ENCODE measurements around the gene NEDD4L. TPM values are rescaled to one million over a fixed set of nuclear protein-coding genes. Genes with fewer than 3 reads are reported as not detected.

Gene NEDD4L
- total RNA-seq, 1 donor from 2014 or later = 32.6 TPM

GRCh38 chr18:58095655-58096054, 51.6 kb downstream of the NEDD4L start:
- ChIA-PET CTCF (no interaction called here), POLR2A (no interaction called here)
- TF ChIP-seq CTCF (IDR thresholded peaks at IDR 0.05) = no peak
- Mint-ChIP-seq H3K27me3 (no peaks in the 10 kb centered on the region), H3K4me3 (no peak overlapping the region), H3K4me1 (peaks cover 34% of the 10 kb centered on the region), H3K9me3 (no peaks in the 10 kb centered on the region), H3K27ac (no peak overlapping the region), H3K36me3 (ENCODE audit: low read depth) (no peaks in the 10 kb centered on the region)
- intact Hi-C loops (cut with micrococcal nuclease) = no loop called here
- DNase-seq (no peak), ATAC-seq (ENCODE audit: low read depth) (no peak)

DNA sequence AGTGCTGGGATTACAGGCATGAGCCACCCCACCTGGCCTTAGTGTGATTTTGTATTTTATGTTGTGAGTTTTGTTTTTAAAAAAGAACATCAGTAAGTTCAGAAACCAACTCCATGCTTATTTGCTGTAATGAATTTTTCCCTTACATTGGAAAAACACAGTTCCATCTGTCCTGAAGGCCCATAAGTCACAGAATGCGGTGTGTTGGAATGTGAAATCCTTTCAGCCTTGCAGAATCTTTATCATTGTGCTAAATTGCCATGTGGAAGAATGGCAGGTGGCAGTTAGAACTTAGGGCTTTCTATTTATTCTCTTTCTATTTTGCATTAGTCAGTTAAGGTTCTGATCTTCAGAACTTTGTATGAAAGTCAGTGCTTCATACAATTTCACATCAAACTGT, 52.6 kb downstream of the NEDD4L start:
- Mint-ChIP-seq H3K4me3 (no peak overlapping the region), H3K27me3 (no peaks in the 10 kb centered on the region), H3K9me3 (no peaks in the 10 kb centered on the region), H3K27ac (no peak overlapping the region), H3K36me3 (ENCODE audit: low read depth) (no peaks in the 10 kb centered on the region), H3K4me1 (peaks cover 32% of the 10 kb centered on the region)
- POLR2A ChIA-PET = no interaction called here
- CTCF ChIA-PET = no interaction called here
- TF ChIP-seq CTCF (IDR thresholded peaks at IDR 0.05) = no peak
- ATAC-seq (ENCODE audit: low read depth) (no peak), DNase-seq (no peak)
- intact Hi-C loops (cut with micrococcal nuclease) = no loop called here

- ATAC-seq (ENCODE audit: low read depth) = no peak
- Mint-ChIP-seq H3K4me3 (no peak overlapping the region), H3K36me3 (ENCODE audit: low read depth) (no peaks in the 10 kb centered on the region), H3K27ac (no peak overlapping the region), H3K9me3 (no peaks in the 10 kb centered on the region), H3K4me1 (peaks cover 32% of the 10 kb centered on the region), H3K27me3 (no peaks in the 10 kb centered on the region)
- no peak for TF ChIP-seq CTCF (IDR thresholded peaks at IDR 0.05)
- intact Hi-C loops (cut with micrococcal nuclease) = no loop called here
- CTCF ChIA-PET = no interaction called here
- POLR2A ChIA-PET = no interaction called here
- no peak for DNase-seq
These were observed 53.3 kb downstream of the NEDD4L start for GRCh38 chr18:58097121-58097906.

- no peak for ATAC-seq (ENCODE audit: low read depth)
- Mint-ChIP-seq H3K36me3 (ENCODE audit: low read depth) (no peaks in the 10 kb centered on the region), H3K4me3 (no peak overlapping the region), H3K9me3 (no peaks in the 10 kb centered on the region), H3K27me3 (no peaks in the 10 kb centered on the region), H3K27ac (no peak overlapping the region), H3K4me1 (peaks cover 33% of the 10 kb centered on the region)
- no peak for TF ChIP-seq CTCF (IDR thresholded peaks at IDR 0.05)
- intact Hi-C loops (cut with micrococcal nuclease) = no loop called here
- ChIA-PET POLR2A (no interaction called here), CTCF (interaction anchor here (0.6 kb wide), 1 partner anchor 1151 kb away, joined by 3 read pairs; no protein-coding TSS in a partner anchor)
- DNase-seq = no peak
These were observed 53.8 kb downstream of the NEDD4L start for GRCh38 chr18:58097907-58098166.

GRCh38 chr18:58098706-58099105, 54.7 kb downstream of the NEDD4L start:
- intact Hi-C loops (cut with micrococcal nuclease) = no loop called here
- ChIA-PET POLR2A (no interaction called here), CTCF (interaction anchor here (0.7 kb wide), 1 partner anchor 27 kb away, joined by 3 read pairs; no protein-coding TSS in a partner anchor)
- ATAC-seq (ENCODE audit: low read depth) (no peak), DNase-seq (no peak)
- H3K4me3 Mint-ChIP-seq = no peak overlapping the region
- no peak overlapping the region for H3K27ac Mint-ChIP-seq
- H3K36me3 Mint-ChIP-seq (ENCODE audit: low read depth) = no peaks in the 10 kb centered on the region
- H3K9me3 Mint-ChIP-seq = no peaks in the 10 kb centered on the region
- no peak for TF ChIP-seq CTCF (IDR thresholded peaks at IDR 0.05)
- H3K4me1 Mint-ChIP-seq = peaks cover 37% of the 10 kb centered on the region
- no peaks in the 10 kb centered on the region for H3K27me3 Mint-ChIP-seq

Measured in activated B cell treated with CpG ODN at 0.5 μM for 24 hours (primary cell).